Activated CD8-positive, alpha-beta memory T cell treated with anti-CD3 and anti-CD28 coated beads, Interleukin-2, amount 50 U/mL, for 24 hours (primary cell): Measurements from ENCODE around the gene ABCC11.
"Not testable (repeated sequence)": the region's sequence is repeated elsewhere in the genome, so short reads cannot be mapped to it uniquely, and the experiment has no call there.

Experiments used
- DNase-seq: peaks from one replicate; pipeline ENCODE4 v3.0.0-alpha.2; 2020; ENCODE audit errors: extremely low read depth

Gene ABCC11

DNA sequence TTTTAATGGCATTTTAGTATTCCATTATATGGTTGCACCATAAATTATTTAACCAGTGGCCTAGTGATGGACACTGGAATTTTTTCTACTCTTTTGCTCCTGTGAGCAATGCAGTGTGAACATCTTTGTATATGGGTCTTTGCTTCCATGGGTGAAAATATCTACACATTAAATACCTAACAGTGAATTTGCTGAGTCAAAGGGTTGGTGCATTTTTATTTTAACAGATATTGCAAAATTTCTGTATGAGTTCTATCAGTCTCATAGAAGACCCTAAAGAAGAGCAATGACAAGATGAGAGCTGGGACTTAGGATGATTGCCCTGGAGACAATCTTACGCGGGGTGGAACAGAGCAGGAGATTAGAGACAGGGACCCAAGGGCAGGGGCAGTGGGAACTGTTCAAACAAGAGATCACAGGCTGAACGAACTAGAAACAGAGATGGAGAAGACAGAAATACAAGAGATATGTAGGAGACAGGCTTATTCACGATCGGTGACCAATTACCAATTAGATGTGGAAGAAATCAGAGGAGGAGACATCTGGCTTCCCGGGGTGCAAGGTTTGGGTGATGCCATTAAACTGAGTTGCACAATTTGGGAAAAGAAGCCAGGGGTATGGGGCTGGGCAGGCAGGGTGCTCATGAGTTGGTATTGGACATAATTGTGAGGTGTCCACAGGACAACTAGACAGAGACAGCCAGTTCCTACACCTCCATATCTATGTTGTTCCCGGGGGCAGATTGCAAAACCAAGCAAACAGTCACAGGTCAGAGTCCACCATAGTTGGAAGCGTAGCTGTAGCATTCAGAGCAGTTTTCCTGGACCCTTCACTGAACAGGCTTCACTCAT, 43.1 kb downstream of the ABCC11 start:
- DNase-seq, result no peak

DNA sequence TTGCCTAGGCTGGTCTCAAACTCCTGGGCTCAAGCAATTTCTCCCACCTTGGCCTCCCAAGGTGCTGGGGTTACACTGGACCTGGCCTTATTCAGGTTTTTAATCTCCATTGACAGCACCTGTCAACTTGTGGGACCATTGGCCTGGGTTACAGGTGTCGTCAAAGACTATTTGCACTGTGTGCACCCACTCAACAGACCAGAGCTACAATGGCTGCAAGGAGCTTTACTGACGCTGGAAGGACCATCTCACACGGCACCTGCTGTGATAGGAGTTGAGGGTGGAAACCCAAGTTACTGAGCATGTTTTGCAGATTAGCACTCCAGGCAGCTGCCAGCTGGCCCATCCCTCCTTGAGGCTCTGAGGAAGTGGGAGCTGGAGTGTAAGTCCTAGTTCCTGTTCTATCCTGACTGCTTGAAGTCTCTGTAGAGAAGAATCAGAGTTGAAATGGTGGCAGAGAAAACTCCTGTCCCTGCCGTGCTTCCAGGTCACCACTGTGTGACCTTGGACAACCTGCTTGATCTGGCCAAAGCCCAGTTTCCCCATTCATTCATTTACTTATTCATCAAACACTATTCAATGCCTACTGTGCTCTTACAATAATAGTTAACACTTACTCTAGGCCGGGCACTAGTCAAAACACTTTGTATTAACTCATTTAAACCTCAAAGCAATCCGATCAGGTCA, 45.7 kb downstream of the ABCC11 start:
- DNase-seq, result no peak

DNA sequence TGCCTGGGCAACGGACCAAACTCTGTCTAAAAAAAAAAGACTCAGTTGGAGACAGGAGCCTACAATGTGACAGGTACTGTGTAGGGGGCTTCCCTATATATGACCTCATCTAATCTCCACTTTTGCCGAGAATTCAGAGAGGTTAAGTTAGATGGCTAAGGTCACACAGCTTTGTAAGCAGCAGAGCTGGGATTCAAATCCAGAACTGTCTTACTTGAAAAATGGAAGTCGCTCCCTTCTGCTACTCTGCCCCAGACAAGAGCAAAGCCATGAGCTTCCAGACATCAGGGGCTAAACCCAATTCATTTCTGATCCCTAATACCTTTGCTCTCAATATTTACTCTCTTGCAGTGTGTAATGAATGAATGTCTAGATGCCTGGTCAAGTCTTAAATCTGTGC, 50.0 kb downstream of the ABCC11 start:
- no peak for DNase-seq

- DNase-seq, result no peak
Measured at GRCh38 chr16:48194828-48195556, 52.3 kb downstream of the ABCC11 start.

- no peak for DNase-seq
Measured at GRCh38 chr16:48193846-48194245, 53.5 kb downstream of the ABCC11 start.

- DNase-seq, result no peak
Measured at GRCh38 chr16:48188449-48189102, 58.8 kb downstream of the ABCC11 start.

DNA sequence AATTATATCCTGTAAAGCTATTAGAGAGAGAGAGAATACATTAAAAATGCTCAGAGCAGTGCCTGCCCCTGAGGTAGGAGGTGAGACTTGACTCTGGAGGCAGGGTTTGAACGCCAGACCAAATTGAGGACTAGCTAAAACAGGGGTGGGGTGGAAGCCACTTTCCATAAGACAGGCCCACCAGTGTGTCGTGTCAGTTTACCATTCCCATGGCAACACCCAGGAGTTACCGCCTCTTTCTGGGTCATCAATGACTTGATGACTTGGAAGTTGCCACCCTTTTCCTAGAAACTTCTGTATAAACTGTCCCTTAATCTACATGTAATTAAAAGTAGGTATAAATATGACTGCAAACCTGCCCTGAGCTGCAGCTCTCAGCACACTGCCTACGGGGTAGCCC, 59.6 kb downstream of the ABCC11 start:
- no peak for DNase-seq

GRCh38 chr16:48184681-48185080, 62.7 kb downstream of the ABCC11 start:
- DNase-seq, result no peak

DNA sequence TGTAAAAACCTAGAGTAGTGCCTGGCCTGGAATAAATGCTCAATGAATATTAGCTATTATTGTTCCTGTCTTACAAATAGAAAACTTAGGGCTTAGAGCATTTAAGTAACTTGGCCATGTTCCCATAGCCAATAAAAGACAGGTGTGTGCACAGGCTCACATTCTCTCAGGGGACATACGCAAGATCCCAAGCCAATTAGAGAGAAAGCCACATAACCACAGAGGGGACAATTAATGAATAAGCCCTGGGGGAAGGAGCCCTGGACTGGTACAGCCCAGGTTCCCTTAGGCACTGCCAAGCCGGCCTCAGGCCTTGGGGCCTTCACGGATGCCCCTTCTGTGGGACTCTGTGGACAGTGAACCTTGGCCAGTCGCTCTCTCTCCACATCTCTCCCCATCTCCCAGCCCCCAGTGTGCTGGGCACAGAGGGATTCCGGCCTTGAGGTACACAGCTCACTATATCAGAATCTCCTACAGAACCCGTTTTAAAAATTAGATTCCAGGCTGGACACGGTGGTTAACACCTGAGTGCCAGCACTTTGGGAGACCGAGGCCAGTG, 64.3 kb downstream of the ABCC11 start:
- DNase-seq, result no peak

GRCh38 chr16:48181746-48182520, 65.4 kb downstream of the ABCC11 start:
- DNase-seq, result not testable (repeated sequence)

GRCh38 chr16:48180868-48181480, 66.4 kb downstream of the ABCC11 start:
- DNase-seq, result no peak

DNA sequence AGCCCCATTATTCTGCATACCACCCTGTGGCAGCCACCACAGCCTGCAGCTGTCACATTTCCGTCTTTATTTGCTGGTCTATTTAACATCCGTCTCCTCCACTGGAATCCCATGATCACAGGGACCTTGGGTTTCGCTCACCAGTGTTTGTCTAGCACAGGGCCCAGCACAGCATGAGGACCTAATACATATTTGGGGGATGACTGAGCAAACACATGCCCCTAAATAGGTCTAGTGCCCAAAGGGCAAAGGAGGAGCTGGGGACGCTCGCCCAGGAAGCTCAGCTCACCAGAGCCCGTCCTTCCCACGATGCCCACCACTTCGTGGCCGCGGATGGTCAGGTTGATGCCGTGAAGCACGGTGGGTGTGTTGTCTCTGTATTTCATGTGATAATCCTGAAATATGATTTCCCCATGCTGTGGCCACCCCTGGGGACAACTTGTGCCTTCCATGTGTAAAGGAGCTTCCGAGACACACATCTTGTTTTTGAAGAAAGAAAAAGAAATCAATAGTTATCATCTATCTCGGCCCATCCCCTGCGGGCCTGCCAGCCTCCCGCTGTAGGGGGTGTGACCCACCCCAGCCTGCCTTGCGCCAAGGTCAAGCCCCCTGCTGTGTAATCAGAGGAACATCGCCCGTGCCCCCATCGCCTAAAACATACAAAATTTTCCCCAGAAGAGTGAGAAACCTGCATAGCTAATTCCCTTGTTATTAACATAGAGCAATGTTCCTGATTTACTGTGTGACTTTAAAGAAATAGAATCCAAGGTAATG, 70.5 kb downstream of the ABCC11 start:
- DNase-seq, result no peak

GRCh38 chr16:48173889-48174288, 73.5 kb downstream of the ABCC11 start:
- no peak for DNase-seq

- DNase-seq, result no peak
Measured at GRCh38 chr16:48172682-48173081, 74.7 kb downstream of the ABCC11 start.

DNA sequence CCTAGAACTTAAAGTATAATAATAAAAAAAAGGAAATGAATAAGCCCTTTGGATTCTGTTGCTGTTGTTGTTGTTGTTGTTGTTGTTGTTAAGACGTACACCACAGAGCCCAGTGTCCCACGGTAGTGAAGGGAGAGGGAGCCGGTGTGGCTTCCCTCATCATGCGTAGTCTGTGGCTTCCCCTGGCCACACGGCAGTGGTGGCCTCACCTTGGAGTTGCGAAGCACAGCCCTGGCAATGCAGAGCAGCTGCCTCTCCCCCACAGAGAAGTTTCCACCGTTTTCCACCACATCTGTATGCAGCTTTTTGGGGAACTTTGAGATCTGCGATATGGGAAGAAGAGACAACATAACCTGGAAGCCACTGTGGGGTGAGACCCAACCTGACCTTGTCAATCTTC, 77.4 kb downstream of the ABCC11 start:
- no peak for DNase-seq

DNA sequence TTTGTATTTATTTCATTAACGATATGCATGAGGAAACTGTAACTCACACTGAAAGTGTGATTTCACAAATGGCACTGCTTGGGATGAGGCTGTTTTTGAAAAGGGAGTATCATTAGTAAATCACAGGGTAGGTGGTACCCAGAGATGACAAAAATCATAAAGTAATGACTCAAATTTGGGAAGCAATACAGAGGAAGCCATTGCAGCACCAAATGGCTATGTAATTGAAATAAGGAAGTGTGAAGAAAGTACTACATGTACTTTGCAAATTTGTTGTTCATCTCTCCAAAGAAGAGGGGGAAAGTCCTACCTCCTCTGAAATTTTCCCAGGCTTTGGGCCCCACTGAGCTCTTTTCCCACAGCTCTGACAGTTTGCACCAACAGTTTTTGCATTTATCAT, 79.3 kb downstream of the ABCC11 start:
- no peak for DNase-seq

- DNase-seq, result not testable (repeated sequence)
Measured at GRCh38 chr16:48166617-48167016, 80.7 kb downstream of the ABCC11 start.

- DNase-seq, result no peak
Measured at GRCh38 chr16:48165961-48166578, 81.3 kb downstream of the ABCC11 start.
